Panc1 (cell line): Measurements from ENCODE around the gene SYNGR4.

Source experiments
- CTCF ChIP-seq: fragments of 450-650 bp; IDR thresholded peaks from 2 replicates; pipeline ENCODE4 v1.5.1; 2017; ENCODE audit warnings: mild to moderate bottlenecking
- POLR2AphosphoS5 ChIP-seq: IDR thresholded peaks from 2 replicates; pipeline ENCODE4 v1.6.1; 2012; ENCODE audit warnings: mild to moderate bottlenecking, low read depth, low read length, moderate library complexity
- REST ChIP-seq, 2 experiments: IDR thresholded peaks; 2 replicates each; pipeline ENCODE4 v1.6.1; 2011 to 2012; ENCODE audit warnings: low read depth in 2 of 2, control low read depth in 1 of 2, low read length in 1 of 2, mild to moderate bottlenecking in 1 of 2, moderate library complexity in 1 of 2; ENCODE audit not compliant: insufficient read depth in 1 of 2
- SIN3A ChIP-seq: IDR thresholded peaks from 2 replicates; pipeline ENCODE4 v1.6.1; 2012; ENCODE audit warnings: low read depth, mild to moderate bottlenecking, low read length, moderate library complexity, borderline replicate concordance; ENCODE audit not compliant: insufficient read depth
- TCF7L2 ChIP-seq: IDR thresholded peaks from 2 replicates; pipeline ENCODE4 v1.6.1; 2011; ENCODE audit warnings: mild to moderate bottlenecking, low read depth, low read length, inconsistent platforms

- TF ChIP-seq CTCF = no peak
- TF ChIP-seq TCF7L2 = no peak
- no peak for TF ChIP-seq POLR2AphosphoS5
- TF ChIP-seq REST (IDR thresholded peaks at IDR 0.05; ENCODE audit: insufficient read depth in 1 of 2, low read depth in 2 of 2, low read length in 1 of 2) = no peak
- no peak for TF ChIP-seq SIN3A
Observed at GRCh38 chr19:48329167-48329891, 34.8 kb upstream of the SYNGR4 start.
